GM20000 (cell line): ENCODE measurements around the gene LETM1.

ENCODE experiments used
- DNase-seq: peaks from one replicate; pipeline ENCODE4 v3.0.0; 2012; ENCODE audit warnings: low spot score
- TF ChIP-seq, protein P1 (sequence below): IDR thresholded peaks from 2 replicates; pipeline ENCODE4 v1.5.1; 2012; ENCODE audit warnings: mild to moderate bottlenecking, control low read depth; ENCODE audit errors: extremely low read depth, missing control alignments

LETM1 gene

GRCh38 chr4:1805493-1806222 is 50.3 kb downstream of the LETM1 start:
- TF ChIP-seq, protein P1, sequence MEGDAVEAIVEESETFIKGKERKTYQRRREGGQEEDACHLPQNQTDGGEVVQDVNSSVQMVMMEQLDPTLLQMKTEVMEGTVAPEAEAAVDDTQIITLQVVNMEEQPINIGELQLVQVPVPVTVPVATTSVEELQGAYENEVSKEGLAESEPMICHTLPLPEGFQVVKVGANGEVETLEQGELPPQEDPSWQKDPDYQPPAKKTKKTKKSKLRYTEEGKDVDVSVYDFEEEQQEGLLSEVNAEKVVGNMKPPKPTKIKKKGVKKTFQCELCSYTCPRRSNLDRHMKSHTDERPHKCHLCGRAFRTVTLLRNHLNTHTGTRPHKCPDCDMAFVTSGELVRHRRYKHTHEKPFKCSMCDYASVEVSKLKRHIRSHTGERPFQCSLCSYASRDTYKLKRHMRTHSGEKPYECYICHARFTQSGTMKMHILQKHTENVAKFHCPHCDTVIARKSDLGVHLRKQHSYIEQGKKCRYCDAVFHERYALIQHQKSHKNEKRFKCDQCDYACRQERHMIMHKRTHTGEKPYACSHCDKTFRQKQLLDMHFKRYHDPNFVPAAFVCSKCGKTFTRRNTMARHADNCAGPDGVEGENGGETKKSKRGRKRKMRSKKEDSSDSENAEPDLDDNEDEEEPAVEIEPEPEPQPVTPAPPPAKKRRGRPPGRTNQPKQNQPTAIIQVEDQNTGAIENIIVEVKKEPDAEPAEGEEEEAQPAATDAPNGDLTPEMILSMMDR = no peak
- DNase-seq = no peak

GRCh38 chr4:1804638-1805492 is 51.1 kb downstream of the LETM1 start:
- DNase-seq = no peak
- TF ChIP-seq, protein P1 = no peak

GRCh38 chr4:1803523-1804423 is 52.2 kb downstream of the LETM1 start:
- DNase-seq = no peak
- TF ChIP-seq, protein P1 = no peak

DNA sequence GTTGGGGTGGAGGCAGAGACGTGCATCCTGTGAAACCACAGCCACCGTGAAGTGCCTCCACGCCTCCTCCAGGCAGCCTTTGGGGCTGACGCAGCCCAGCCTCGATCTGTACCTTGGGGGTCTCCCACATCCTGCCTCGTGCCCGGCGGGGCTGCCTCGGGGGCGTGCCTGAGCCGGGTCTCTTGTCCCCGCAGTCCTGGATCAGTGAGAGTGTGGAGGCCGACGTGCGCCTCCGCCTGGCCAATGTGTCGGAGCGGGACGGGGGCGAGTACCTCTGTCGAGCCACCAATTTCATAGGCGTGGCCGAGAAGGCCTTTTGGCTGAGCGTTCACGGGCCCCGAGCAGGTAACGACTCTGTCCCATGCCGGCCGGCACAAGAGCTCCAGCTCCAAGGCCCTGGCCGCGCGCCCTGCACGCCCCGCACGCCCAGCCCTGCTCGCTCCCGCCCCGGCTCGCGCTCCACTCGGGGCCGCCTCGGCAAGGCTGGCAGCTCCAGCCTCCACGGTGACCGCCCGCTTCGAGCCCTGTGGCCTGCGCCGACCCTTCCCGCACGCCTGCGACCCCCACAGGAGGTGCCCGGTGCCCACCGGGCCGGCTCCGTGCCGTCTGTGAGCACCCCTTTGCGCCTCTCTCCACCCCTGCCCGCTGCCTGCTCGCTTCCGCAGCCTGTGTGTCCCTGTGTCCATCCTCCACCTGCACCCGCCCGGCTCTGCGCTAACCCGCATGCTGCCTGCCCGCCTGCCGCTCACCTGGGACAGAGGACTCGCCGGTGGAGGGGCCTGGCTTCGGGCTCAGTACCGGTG is 53.0 kb downstream of the LETM1 start:
- DNase-seq = no peak
- TF ChIP-seq, protein P1 = no peak

GRCh38 chr4:1802151-1802715 is 53.7 kb downstream of the LETM1 start:
- no peak for DNase-seq
- TF ChIP-seq, protein P1 = no peak

- no peak for DNase-seq
- TF ChIP-seq, protein P1 = no peak
Measured at GRCh38 chr4:1801286-1801958, 54.5 kb downstream of the LETM1 start.
